ENCODE results near the gene HSD17B14.

GRCh38 chr19:48796298-48797083, 39.8 kb downstream of the HSD17B14 start:
- TF ChIP-seq HNRNPH1 (optimal IDR thresholded peaks at IDR 0.05; ENCODE audit: low read depth, low read length) (no peak), FOXK1 (CRISPR knock-in tag; IDR thresholded peaks at IDR 0.05; ENCODE audit: borderline replicate concordance, low read depth) (no peak), POLR2A (IDR thresholded peaks at IDR 0.05; ENCODE audit: insufficient read depth in 1 of 2, low read depth in 2 of 2, low read length in 2 of 2) (no peak), TBL1XR1 (IDR thresholded peaks at IDR 0.05; ENCODE audit: borderline replicate concordance, low read length, partially characterized antibody) (no peak), TCF12 (IDR thresholded peaks at IDR 0.05) (no peak), TCF12 (CRISPR knock-in tag; IDR thresholded peaks at IDR 0.05) (no peak), PHF8 (CRISPR knock-in tag; IDR thresholded peaks at IDR 0.05) (no peak), ZNF660 (CRISPR knock-in tag; IDR thresholded peaks at IDR 0.05; ENCODE audit: borderline replicate concordance, low read depth) (no peak)

Data from HepG2 (cell line).